ENCODE results near the gene STAU1. TPM values are rescaled to one million over a fixed set of nuclear protein-coding genes. Genes with fewer than 3 reads are reported as not detected.

Gene STAU1
- total and polyA plus RNA-seq, 2 donors (not counting 1 experiment from before 2014, with no cell fraction given): 48.1 to 79.8 TPM

- Histone ChIP-seq H4K20me1 (ENCODE audit: control insufficient read depth, extremely low read depth, insufficient read depth, low read length) (no peaks in the 10 kb centered on the region), H3K9ac (ENCODE audit: insufficient read depth, low read length) (no peak overlapping the region), H3K79me2 (ENCODE audit: control insufficient read depth, insufficient read depth, low read length) (no peaks in the 10 kb centered on the region), H2AFZ (ENCODE audit: low read length) (no peak overlapping the region), H3K4me1 (ENCODE audit: control insufficient read depth, extremely low read depth, insufficient read depth, low read length) (no peaks in the 10 kb centered on the region), H3K4me2 (ENCODE audit: extremely low read depth, insufficient read depth, low read length) (no peak overlapping the region), H3K27ac (ENCODE audit: insufficient read depth, low read length) (no peak overlapping the region), H3K27me3 (ENCODE audit: control insufficient read depth, insufficient read depth, low read length) (no peaks in the 10 kb centered on the region), H3K36me3 (ENCODE audit: control insufficient read depth, insufficient read depth, low read length) (peaks cover 20% of the 10 kb centered on the region), H3K4me3 (replicated peaks in 1 of 4; ENCODE audit: control extremely low read depth in 1 of 4, insufficient read depth in 1 of 4, low read depth in 3 of 4, low read length in 4 of 4) (no peak overlapping the region), H3K9me3 (ENCODE audit: control insufficient read depth, insufficient read depth, low read depth, low read length) (no peaks in the 10 kb centered on the region)
- no peak for TF ChIP-seq EZH2 (IDR thresholded peaks at IDR 0.05; ENCODE audit: low read length, missing control alignments)
- TF ChIP-seq, protein P1, sequence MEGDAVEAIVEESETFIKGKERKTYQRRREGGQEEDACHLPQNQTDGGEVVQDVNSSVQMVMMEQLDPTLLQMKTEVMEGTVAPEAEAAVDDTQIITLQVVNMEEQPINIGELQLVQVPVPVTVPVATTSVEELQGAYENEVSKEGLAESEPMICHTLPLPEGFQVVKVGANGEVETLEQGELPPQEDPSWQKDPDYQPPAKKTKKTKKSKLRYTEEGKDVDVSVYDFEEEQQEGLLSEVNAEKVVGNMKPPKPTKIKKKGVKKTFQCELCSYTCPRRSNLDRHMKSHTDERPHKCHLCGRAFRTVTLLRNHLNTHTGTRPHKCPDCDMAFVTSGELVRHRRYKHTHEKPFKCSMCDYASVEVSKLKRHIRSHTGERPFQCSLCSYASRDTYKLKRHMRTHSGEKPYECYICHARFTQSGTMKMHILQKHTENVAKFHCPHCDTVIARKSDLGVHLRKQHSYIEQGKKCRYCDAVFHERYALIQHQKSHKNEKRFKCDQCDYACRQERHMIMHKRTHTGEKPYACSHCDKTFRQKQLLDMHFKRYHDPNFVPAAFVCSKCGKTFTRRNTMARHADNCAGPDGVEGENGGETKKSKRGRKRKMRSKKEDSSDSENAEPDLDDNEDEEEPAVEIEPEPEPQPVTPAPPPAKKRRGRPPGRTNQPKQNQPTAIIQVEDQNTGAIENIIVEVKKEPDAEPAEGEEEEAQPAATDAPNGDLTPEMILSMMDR (conservative IDR thresholded peaks at IDR 0.05 in 1 of 2, IDR thresholded peaks at IDR 0.05 in 1 of 2; ENCODE audit: low read depth in 1 of 2, low read length in 2 of 2): no peak
- no peak for DNase-seq (ENCODE audit: low read depth in 2 of 2)
Measured at GRCh38 chr20:49234831-49235230, 46.7 kb upstream of the STAU1 start.

GRCh38 chr20:49233226-49233625 is 45.1 kb upstream of the STAU1 start:
- Histone ChIP-seq H3K27me3 (ENCODE audit: control insufficient read depth, insufficient read depth, low read length) (no peaks in the 10 kb centered on the region), H3K4me2 (ENCODE audit: extremely low read depth, insufficient read depth, low read length) (no peak overlapping the region), H3K9me3 (ENCODE audit: control insufficient read depth, insufficient read depth, low read depth, low read length) (no peaks in the 10 kb centered on the region), H3K4me3 (replicated peaks in 1 of 4; ENCODE audit: control extremely low read depth in 1 of 4, insufficient read depth in 1 of 4, low read depth in 3 of 4, low read length in 4 of 4) (no peak overlapping the region), H3K27ac (ENCODE audit: insufficient read depth, low read length) (no peak overlapping the region), H2AFZ (ENCODE audit: low read length) (no peak overlapping the region), H3K79me2 (ENCODE audit: control insufficient read depth, insufficient read depth, low read length) (no peaks in the 10 kb centered on the region), H3K4me1 (ENCODE audit: control insufficient read depth, extremely low read depth, insufficient read depth, low read length) (no peaks in the 10 kb centered on the region), H4K20me1 (ENCODE audit: control insufficient read depth, extremely low read depth, insufficient read depth, low read length) (no peaks in the 10 kb centered on the region), H3K9ac (ENCODE audit: insufficient read depth, low read length) (no peak overlapping the region), H3K36me3 (ENCODE audit: control insufficient read depth, insufficient read depth, low read length) (peaks cover 18% of the 10 kb centered on the region)
- TF ChIP-seq, protein P1 (conservative IDR thresholded peaks at IDR 0.05 in 1 of 2, IDR thresholded peaks at IDR 0.05 in 1 of 2; ENCODE audit: low read depth in 1 of 2, low read length in 2 of 2): no peak
- TF ChIP-seq EZH2 (IDR thresholded peaks at IDR 0.05; ENCODE audit: low read length, missing control alignments): no peak
- no peak for DNase-seq (ENCODE audit: low read depth in 2 of 2)

DNA sequence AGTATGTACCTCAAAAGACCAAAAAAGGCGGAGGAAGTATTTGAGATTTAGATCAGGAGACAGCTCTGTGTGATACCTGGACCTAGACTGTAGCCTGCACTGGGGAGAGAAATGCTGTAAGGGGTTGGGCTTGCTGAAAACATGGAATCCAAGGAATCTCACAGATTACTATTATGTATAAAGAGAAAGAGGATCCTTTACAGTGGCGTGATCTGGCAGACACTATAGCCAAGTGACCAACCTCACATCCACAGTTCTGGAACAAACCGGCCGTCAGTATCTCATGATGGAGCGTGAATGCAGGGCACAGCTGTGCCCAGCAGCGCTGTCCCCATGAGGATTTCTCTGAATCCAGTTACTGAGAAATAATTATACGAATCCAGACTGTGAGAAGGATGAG is 43.3 kb upstream of the STAU1 start:
- TF ChIP-seq, protein P1 (conservative IDR thresholded peaks at IDR 0.05 in 1 of 2, IDR thresholded peaks at IDR 0.05 in 1 of 2; ENCODE audit: low read depth in 1 of 2, low read length in 2 of 2): no peak
- no peak for TF ChIP-seq EZH2 (IDR thresholded peaks at IDR 0.05; ENCODE audit: low read length, missing control alignments)
- Histone ChIP-seq H4K20me1 (ENCODE audit: control insufficient read depth, extremely low read depth, insufficient read depth, low read length) (no peaks in the 10 kb centered on the region), H3K27ac (ENCODE audit: insufficient read depth, low read length) (no peak overlapping the region), H3K4me3 (replicated peaks in 1 of 4; ENCODE audit: control extremely low read depth in 1 of 4, insufficient read depth in 1 of 4, low read depth in 3 of 4, low read length in 4 of 4) (no peak overlapping the region), H3K9me3 (ENCODE audit: control insufficient read depth, insufficient read depth, low read depth, low read length) (no peaks in the 10 kb centered on the region), H2AFZ (ENCODE audit: low read length) (no peak overlapping the region), H3K79me2 (ENCODE audit: control insufficient read depth, insufficient read depth, low read length) (no peaks in the 10 kb centered on the region), H3K4me1 (ENCODE audit: control insufficient read depth, extremely low read depth, insufficient read depth, low read length) (no peaks in the 10 kb centered on the region), H3K4me2 (ENCODE audit: extremely low read depth, insufficient read depth, low read length) (no peak overlapping the region), H3K27me3 (ENCODE audit: control insufficient read depth, insufficient read depth, low read length) (no peaks in the 10 kb centered on the region), H3K36me3 (ENCODE audit: control insufficient read depth, insufficient read depth, low read length) (peaks cover 14% of the 10 kb centered on the region), H3K9ac (ENCODE audit: insufficient read depth, low read length) (no peak overlapping the region)
- DNase-seq (ENCODE audit: low read depth in 2 of 2): no peak

Measured in fibroblast of lung (primary cell).